Nephron (organoid): ENCODE results near the gene MBTPS1.

ENCODE experiments used
- H3K27ac Mint-ChIP-seq, 3 experiments: 2 replicates each; pipeline ENCODE4 v1.8.0; 2020; ENCODE audit warnings: mixed read lengths in 3 of 3, mild to moderate bottlenecking in 2 of 3, moderate library complexity in 1 of 3
- H3K27me3 Mint-ChIP-seq: 2 replicates; pipeline ENCODE4 v1.8.0; 2021; ENCODE audit warnings: low read depth, mild to moderate bottlenecking, moderate library complexity, mixed read lengths
- H3K36me3 Mint-ChIP-seq: 2 replicates; pipeline ENCODE4 v1.8.0; 2020; ENCODE audit warnings: low read depth, mixed read lengths
- H3K4me1 Mint-ChIP-seq: 2 replicates; pipeline ENCODE4 v1.8.0; 2020; ENCODE audit warnings: mixed read lengths
- H3K4me3 Mint-ChIP-seq, 3 experiments: 2 replicates each; pipeline ENCODE4 v1.8.0; 2020; ENCODE audit warnings: mild to moderate bottlenecking in 3 of 3, mixed read lengths in 3 of 3, moderate library complexity in 2 of 3
- H3K9me3 Mint-ChIP-seq: 2 replicates; pipeline ENCODE4 v1.8.0; 2020; ENCODE audit warnings: mixed read lengths
- TF ChIP-seq, protein P1 (sequence below), 3 experiments: fragments of 200-600 bp; sonication (generic); IDR thresholded peaks; one replicate each; pipeline ENCODE4 v1.5.0; 2021; ENCODE audit warnings: antibody characterized with exemption in 3 of 3; ENCODE audit not compliant: unreplicated experiment in 3 of 3

Gene MBTPS1

DNA sequence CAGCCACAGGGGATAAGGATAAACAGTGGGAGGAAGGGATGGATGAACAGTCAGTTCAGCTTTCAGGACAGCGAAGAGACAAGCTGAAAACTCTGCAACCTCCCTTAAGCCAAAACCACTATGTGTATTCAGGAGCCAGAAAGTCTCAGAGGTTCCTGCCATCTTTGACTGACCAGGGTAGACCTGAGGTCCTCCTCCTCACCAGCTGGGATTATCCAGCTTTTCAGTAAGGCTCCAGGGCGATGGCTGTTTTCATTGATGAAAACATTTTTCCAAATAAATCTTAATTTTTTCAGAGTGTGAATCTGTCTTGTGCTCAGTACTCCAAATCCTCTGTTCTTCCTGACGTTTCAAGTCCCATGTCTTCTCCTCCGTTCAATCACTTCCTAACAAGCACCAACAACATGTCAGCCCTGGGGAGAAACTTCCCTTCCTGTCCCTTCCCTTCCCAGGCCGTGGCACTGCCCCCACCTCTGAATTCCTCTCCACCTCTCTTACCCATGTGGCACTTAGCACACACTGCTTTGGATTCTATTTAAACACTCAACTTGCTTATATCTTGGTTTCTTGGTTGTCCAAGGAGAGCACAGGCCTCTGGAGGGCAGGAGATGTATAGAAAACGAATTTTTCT lies 23.0 kb upstream of the MBTPS1 start:
- H3K27me3 Mint-ChIP-seq: no peaks in the 10 kb centered on the region
- peak overlapping the region in 2 of 3 experiments; percentile 45 for H3K4me3 Mint-ChIP-seq
- H3K4me1 Mint-ChIP-seq: peaks cover 46% of the 10 kb centered on the region
- peak overlapping the region; percentile 12 to 87 (median 17) for H3K27ac Mint-ChIP-seq
- no peaks in the 10 kb centered on the region for H3K9me3 Mint-ChIP-seq
- TF ChIP-seq, protein P1, sequence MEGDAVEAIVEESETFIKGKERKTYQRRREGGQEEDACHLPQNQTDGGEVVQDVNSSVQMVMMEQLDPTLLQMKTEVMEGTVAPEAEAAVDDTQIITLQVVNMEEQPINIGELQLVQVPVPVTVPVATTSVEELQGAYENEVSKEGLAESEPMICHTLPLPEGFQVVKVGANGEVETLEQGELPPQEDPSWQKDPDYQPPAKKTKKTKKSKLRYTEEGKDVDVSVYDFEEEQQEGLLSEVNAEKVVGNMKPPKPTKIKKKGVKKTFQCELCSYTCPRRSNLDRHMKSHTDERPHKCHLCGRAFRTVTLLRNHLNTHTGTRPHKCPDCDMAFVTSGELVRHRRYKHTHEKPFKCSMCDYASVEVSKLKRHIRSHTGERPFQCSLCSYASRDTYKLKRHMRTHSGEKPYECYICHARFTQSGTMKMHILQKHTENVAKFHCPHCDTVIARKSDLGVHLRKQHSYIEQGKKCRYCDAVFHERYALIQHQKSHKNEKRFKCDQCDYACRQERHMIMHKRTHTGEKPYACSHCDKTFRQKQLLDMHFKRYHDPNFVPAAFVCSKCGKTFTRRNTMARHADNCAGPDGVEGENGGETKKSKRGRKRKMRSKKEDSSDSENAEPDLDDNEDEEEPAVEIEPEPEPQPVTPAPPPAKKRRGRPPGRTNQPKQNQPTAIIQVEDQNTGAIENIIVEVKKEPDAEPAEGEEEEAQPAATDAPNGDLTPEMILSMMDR (IDR thresholded peaks at IDR 0.05; ENCODE audit: unreplicated experiment in 3 of 3): no peak
- peaks cover 18% of the 10 kb centered on the region for H3K36me3 Mint-ChIP-seq

- H3K9me3 Mint-ChIP-seq: no peaks in the 10 kb centered on the region
- peaks cover 43% of the 10 kb centered on the region for H3K4me1 Mint-ChIP-seq
- H3K27me3 Mint-ChIP-seq: no peaks in the 10 kb centered on the region
- TF ChIP-seq, protein P1 (IDR thresholded peaks at IDR 0.05; ENCODE audit: unreplicated experiment in 3 of 3): no peak
- H3K36me3 Mint-ChIP-seq: peaks cover 19% of the 10 kb centered on the region
- peak overlapping the region; percentile 24 to 87 (median 77) for H3K27ac Mint-ChIP-seq
- peak overlapping the region; percentile 37 to 53 (median 47) for H3K4me3 Mint-ChIP-seq
Measured at GRCh38 chr16:84138824-84139627, 22.3 kb upstream of the MBTPS1 start.

- Mint-ChIP-seq H3K36me3 (peaks cover 21% of the 10 kb centered on the region), H3K9me3 (no peaks in the 10 kb centered on the region), H3K4me3 (no peak overlapping the region), H3K27me3 (no peaks in the 10 kb centered on the region), H3K4me1 (peaks cover 40% of the 10 kb centered on the region), H3K27ac (peak overlapping the region; percentile 24 to 87 (median 77))
- TF ChIP-seq, protein P1 (IDR thresholded peaks at IDR 0.05; ENCODE audit: unreplicated experiment in 3 of 3): no peak
Measured at GRCh38 chr16:84138500-84138823, 21.7 kb upstream of the MBTPS1 start.

DNA sequence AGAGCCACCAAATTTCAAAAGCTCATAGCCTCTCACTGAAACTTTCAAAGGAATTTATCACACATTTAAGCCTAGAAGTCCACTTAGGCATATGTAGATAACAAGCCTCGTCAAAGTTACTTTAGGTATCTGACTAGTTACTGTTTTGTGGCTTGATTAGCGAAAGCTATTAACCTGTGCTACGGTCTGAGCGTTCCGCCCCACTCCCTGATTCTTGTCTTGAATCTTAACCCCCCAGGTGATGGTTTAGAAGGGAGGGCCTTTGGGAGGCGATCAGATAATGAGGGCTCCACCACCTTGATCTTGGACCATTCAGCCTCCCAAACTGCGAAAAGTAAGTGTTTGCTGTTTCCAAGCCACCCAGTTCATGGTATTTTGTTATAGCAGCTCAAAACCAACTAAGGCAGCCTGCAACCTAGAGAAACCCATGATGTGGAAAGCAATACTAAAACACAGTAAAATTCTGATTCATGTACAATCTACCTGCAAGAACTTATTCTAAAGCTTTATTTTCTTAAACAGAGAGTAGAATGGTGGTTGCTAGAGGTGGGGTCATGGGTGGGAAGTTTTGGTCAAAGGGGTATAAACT lies 21.1 kb upstream of the MBTPS1 start:
- H3K9me3 Mint-ChIP-seq: no peaks in the 10 kb centered on the region
- H3K27me3 Mint-ChIP-seq: no peaks in the 10 kb centered on the region
- peaks cover 43% of the 10 kb centered on the region for H3K4me1 Mint-ChIP-seq
- peak overlapping the region in 2 of 3 experiments; percentile 41 to 49 for H3K27ac Mint-ChIP-seq
- peaks cover 18% of the 10 kb centered on the region for H3K36me3 Mint-ChIP-seq
- H3K4me3 Mint-ChIP-seq: no peak overlapping the region
- TF ChIP-seq, protein P1 (IDR thresholded peaks at IDR 0.05; ENCODE audit: unreplicated experiment in 3 of 3): no peak

DNA sequence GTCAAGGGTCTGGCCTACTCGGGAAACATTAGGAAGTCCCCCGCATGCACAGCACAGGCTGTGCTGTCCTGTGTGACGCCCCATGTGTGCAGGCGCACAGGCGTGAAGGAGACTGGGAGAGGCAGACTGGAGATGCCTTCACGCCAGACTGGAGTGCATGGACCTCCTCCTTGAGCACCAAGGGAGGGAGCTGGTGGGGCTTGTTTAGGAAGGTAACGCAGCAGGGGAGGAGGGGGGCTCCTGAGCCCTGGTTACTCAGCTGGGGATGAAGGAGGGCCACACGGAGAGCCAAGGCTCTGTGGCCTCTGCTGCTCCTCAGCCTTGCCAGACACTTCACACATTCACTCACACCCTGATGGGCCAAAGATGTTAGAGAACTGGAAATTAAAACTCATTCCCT lies 20.5 kb upstream of the MBTPS1 start:
- H3K36me3 Mint-ChIP-seq: peaks cover 14% of the 10 kb centered on the region
- H3K9me3 Mint-ChIP-seq: no peaks in the 10 kb centered on the region
- peaks cover 48% of the 10 kb centered on the region for H3K4me1 Mint-ChIP-seq
- H3K27ac Mint-ChIP-seq: peak overlapping the region; percentile 41 to 79 (median 49)
- H3K4me3 Mint-ChIP-seq: no peak overlapping the region
- no peaks in the 10 kb centered on the region for H3K27me3 Mint-ChIP-seq
- TF ChIP-seq, protein P1 (IDR thresholded peaks at IDR 0.05; ENCODE audit: unreplicated experiment in 3 of 3): no peak
